Loucy (cell line): ENCODE measurements around the gene CFAP251.

Source experiments
- H2AFZ ChIP-seq: fragments of 200-600 bp; sonication (generic); 2 replicates; pipeline ENCODE4 v1.6.0; 2016; ENCODE audit warnings: antibody characterized with exemption, mild to moderate bottlenecking, low read length, moderate library complexity
- H3F3A ChIP-seq: fragments of 200-600 bp; 2 replicates; pipeline ENCODE4 v1.6.0; 2016; ENCODE audit warnings: antibody characterized with exemption, low read depth, mild to moderate bottlenecking
- H3K27me3 ChIP-seq: fragments of 200-600 bp; sonication (generic); 2 replicates; pipeline ENCODE4 v1.6.1; 2014; ENCODE audit warnings: low read length, mild to moderate bottlenecking; ENCODE audit not compliant: insufficient read depth, poor library complexity, severe bottlenecking
- H3K36me3 ChIP-seq: fragments of 200-600 bp; sonication (generic); 2 replicates; pipeline ENCODE4 v1.6.1; 2016; ENCODE audit warnings: low read length; ENCODE audit not compliant: insufficient read depth
- H3K4me1 ChIP-seq: fragments of 200-600 bp; sonication (generic); 2 replicates; pipeline ENCODE4 v1.5.1; 2014; ENCODE audit warnings: low read length, mild to moderate bottlenecking; ENCODE audit not compliant: insufficient read depth, poor library complexity, severe bottlenecking
- H3K4me2 ChIP-seq: fragments of 200-600 bp; sonication (generic); 2 replicates; pipeline ENCODE4 v1.6.0; 2014; ENCODE audit warnings: antibody characterized with exemption, low read length, low read depth, mild to moderate bottlenecking; ENCODE audit not compliant: poor library complexity, severe bottlenecking
- H3K4me3 ChIP-seq: fragments of 200-600 bp; sonication (generic); 2 replicates; pipeline ENCODE4 v1.5.1; 2014; ENCODE audit warnings: low read length, mild to moderate bottlenecking, mixed read lengths; ENCODE audit not compliant: poor library complexity, severe bottlenecking
- H3K79me2 ChIP-seq: fragments of 200-600 bp; sonication (generic); 2 replicates; pipeline ENCODE4 v1.6.1; 2014; ENCODE audit warnings: low read length; ENCODE audit not compliant: insufficient read depth
- H3K9ac ChIP-seq: fragments of 200-600 bp; sonication (generic); 2 replicates; pipeline ENCODE4 v1.6.0; 2014; ENCODE audit warnings: mild to moderate bottlenecking, low read depth, low read length, moderate library complexity; ENCODE audit not compliant: poor library complexity, severe bottlenecking
- H3K9me2 ChIP-seq: fragments of 200-600 bp; sonication (generic); replicated peaks from 2 replicates; pipeline ENCODE4 v1.6.1; 2016; ENCODE audit warnings: low read depth, low read length, mixed read lengths
- H3K9me3 ChIP-seq: fragments of 200-600 bp; sonication (generic); 2 replicates; pipeline ENCODE4 v1.6.1; 2014; ENCODE audit warnings: mild to moderate bottlenecking, antibody characterized with exemption, low read length, low read depth; ENCODE audit not compliant: insufficient read depth
- H4K20me1 ChIP-seq: fragments of 200-600 bp; sonication (generic); 2 replicates; pipeline ENCODE4 v1.6.0; 2014; ENCODE audit warnings: antibody characterized with exemption, low read length, mild to moderate bottlenecking; ENCODE audit not compliant: insufficient read depth, poor library complexity, severe bottlenecking
- CTCF ChIP-seq: fragments of 200-600 bp; sonication (generic); conservative IDR thresholded peaks from 2 replicates; pipeline ENCODE4 v1.5.1; 2014; ENCODE audit warnings: mild to moderate bottlenecking, antibody characterized with exemption, low read length
- EZH2phosphoT487 ChIP-seq: fragments of 200-600 bp; IDR thresholded peaks from 2 replicates; pipeline ENCODE4 v1.6.1; 2018; ENCODE audit warnings: antibody characterized with exemption, mild to moderate bottlenecking, moderate library complexity, borderline replicate concordance

The CFAP251 gene

GRCh38 chr12:121915841-121916321, 2.5 kb upstream of the CFAP251 start:
- Histone ChIP-seq H3K27me3 (no peaks in the 10 kb centered on the region), H3K9ac (no peak overlapping the region), H3K9me2 (no peaks in the 10 kb centered on the region), H3K4me3 (no peak overlapping the region), H3K79me2 (no peaks in the 10 kb centered on the region), H3F3A (no peaks in the 10 kb centered on the region), H4K20me1 (no peaks in the 10 kb centered on the region), H2AFZ (no peak overlapping the region), H3K36me3 (peaks cover 39% of the 10 kb centered on the region; the same call in 1 of the 2 replicates), H3K4me2 (no peak overlapping the region), H3K9me3 (no peaks in the 10 kb centered on the region), H3K4me1 (no peaks in the 10 kb centered on the region)
- no peak for TF ChIP-seq CTCF
- no peak for TF ChIP-seq EZH2phosphoT487

GRCh38 chr12:121916719-121917118, 1.7 kb upstream of the CFAP251 start:
- no peaks in the 10 kb centered on the region for H3K4me1 ChIP-seq
- H3K27me3 ChIP-seq = no peaks in the 10 kb centered on the region
- no peak overlapping the region for H3K4me2 ChIP-seq
- no peaks in the 10 kb centered on the region for H3K9me2 ChIP-seq
- peaks cover 35% of the 10 kb centered on the region; the same call in 1 of the 2 replicates for H3K36me3 ChIP-seq
- H3K9me3 ChIP-seq = no peaks in the 10 kb centered on the region
- no peak overlapping the region for H3K9ac ChIP-seq
- H3K79me2 ChIP-seq = no peaks in the 10 kb centered on the region
- H2AFZ ChIP-seq = no peak overlapping the region
- no peak overlapping the region for H3K4me3 ChIP-seq
- no peaks in the 10 kb centered on the region for H4K20me1 ChIP-seq
- no peaks in the 10 kb centered on the region for H3F3A ChIP-seq
- TF ChIP-seq CTCF (peak; percentile 29), EZH2phosphoT487 (no peak)

- Histone ChIP-seq H3K4me2 (peak overlapping the region; percentile 30), H3K79me2 (no peaks in the 10 kb centered on the region), H3K36me3 (peaks cover 32% of the 10 kb centered on the region; the same call in 1 of the 2 replicates), H3K27me3 (no peaks in the 10 kb centered on the region), H3K9ac (no peak overlapping the region), H4K20me1 (no peaks in the 10 kb centered on the region), H3K9me3 (no peaks in the 10 kb centered on the region), H2AFZ (no peak overlapping the region), H3K4me3 (no peak overlapping the region), H3K4me1 (no peaks in the 10 kb centered on the region), H3K9me2 (no peaks in the 10 kb centered on the region), H3F3A (no peaks in the 10 kb centered on the region)
- no peak for TF ChIP-seq CTCF
- TF ChIP-seq EZH2phosphoT487 = no peak
These were observed 267 bp downstream of the CFAP251 start for GRCh38 chr12:121918679-121919038.
